Measurements from ENCODE around the gene GLI3.

DNA sequence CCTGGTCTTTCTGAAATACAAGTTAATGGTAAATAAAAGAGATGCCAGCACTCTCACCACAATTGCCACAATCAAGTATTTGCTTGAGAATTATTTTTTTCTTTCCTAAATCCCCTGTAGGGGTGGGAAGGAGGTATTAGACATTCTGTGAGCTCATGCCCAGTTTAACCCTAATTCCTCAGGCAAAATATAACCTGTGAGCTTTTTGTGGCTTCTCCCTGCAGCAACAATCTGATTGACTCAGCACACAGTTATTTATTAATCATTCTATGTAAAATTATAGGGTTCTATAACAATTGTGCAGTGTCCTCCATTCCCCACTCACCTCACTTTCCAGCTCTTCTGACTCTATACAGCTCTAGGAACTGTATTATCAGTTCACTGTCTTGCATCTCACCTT, 66.3 kb downstream of the GLI3 start:
- TF ChIP-seq, protein P1, sequence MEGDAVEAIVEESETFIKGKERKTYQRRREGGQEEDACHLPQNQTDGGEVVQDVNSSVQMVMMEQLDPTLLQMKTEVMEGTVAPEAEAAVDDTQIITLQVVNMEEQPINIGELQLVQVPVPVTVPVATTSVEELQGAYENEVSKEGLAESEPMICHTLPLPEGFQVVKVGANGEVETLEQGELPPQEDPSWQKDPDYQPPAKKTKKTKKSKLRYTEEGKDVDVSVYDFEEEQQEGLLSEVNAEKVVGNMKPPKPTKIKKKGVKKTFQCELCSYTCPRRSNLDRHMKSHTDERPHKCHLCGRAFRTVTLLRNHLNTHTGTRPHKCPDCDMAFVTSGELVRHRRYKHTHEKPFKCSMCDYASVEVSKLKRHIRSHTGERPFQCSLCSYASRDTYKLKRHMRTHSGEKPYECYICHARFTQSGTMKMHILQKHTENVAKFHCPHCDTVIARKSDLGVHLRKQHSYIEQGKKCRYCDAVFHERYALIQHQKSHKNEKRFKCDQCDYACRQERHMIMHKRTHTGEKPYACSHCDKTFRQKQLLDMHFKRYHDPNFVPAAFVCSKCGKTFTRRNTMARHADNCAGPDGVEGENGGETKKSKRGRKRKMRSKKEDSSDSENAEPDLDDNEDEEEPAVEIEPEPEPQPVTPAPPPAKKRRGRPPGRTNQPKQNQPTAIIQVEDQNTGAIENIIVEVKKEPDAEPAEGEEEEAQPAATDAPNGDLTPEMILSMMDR (IDR thresholded peaks at IDR 0.05): no peak
- TF ChIP-seq JUNB (IDR thresholded peaks at IDR 0.05): no peak
- TF ChIP-seq, protein P2, sequence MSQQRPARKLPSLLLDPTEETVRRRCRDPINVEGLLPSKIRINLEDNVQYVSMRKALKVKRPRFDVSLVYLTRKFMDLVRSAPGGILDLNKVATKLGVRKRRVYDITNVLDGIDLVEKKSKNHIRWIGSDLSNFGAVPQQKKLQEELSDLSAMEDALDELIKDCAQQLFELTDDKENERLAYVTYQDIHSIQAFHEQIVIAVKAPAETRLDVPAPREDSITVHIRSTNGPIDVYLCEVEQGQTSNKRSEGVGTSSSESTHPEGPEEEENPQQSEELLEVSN (IDR thresholded peaks at IDR 0.05; ENCODE audit: borderline replicate concordance, low read depth): no peak
- TF ChIP-seq RAD21 (conservative IDR thresholded peaks at IDR 0.05 in 1 of 2, IDR thresholded peaks at IDR 0.05 in 1 of 2): no peak
- TF ChIP-seq, protein P3, sequence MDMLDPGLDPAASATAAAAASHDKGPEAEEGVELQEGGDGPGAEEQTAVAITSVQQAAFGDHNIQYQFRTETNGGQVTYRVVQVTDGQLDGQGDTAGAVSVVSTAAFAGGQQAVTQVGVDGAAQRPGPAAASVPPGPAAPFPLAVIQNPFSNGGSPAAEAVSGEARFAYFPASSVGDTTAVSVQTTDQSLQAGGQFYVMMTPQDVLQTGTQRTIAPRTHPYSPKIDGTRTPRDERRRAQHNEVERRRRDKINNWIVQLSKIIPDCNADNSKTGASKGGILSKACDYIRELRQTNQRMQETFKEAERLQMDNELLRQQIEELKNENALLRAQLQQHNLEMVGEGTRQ (IDR thresholded peaks at IDR 0.05): no peak
- TF ChIP-seq MAX (IDR thresholded peaks at IDR 0.05): no peak
- no peak for TF ChIP-seq CHD4 (IDR thresholded peaks at IDR 0.05; ENCODE audit: borderline replicate concordance)
- no peak for TF ChIP-seq PHF8 (IDR thresholded peaks at IDR 0.05; ENCODE audit: borderline replicate concordance, low read depth)
- TF ChIP-seq ZFP36 (IDR thresholded peaks at IDR 0.05; ENCODE audit: borderline replicate concordance, partially characterized antibody): no peak
- TF ChIP-seq FOSL2 (IDR thresholded peaks at IDR 0.05): no peak
- TF ChIP-seq FOSL2 (CRISPR knock-in tag; IDR thresholded peaks at IDR 0.05): no peak
- no peak for TF ChIP-seq GATA3 (IDR thresholded peaks at IDR 0.05; ENCODE audit: borderline replicate concordance)
- TF ChIP-seq POLR2A (IDR thresholded peaks at IDR 0.05; ENCODE audit: low read length): no peak
- TF ChIP-seq CEBPB (IDR thresholded peaks at IDR 0.05): no peak
- no peak for TF ChIP-seq CBX8 (IDR thresholded peaks at IDR 0.05)
